Subcutaneous abdominal adipose tissue (tissue), 5 donors: ENCODE data around the gene RPS21.

Experiments
- H3K27ac ChIP-seq: one replicate; pipeline ENCODE4 v1.7.0; 2013; ENCODE audit warnings: low read depth, mild to moderate bottlenecking, inconsistent platforms, low read length, moderate library complexity
- H3K27me3 ChIP-seq, 5 donors: one replicate each; pipeline ENCODE4 v1.7.0; 2013; ENCODE audit warnings: low read length in 5 of 5, inconsistent platforms in 1 of 5; ENCODE audit not compliant: control insufficient read depth in 5 of 5, insufficient read depth in 4 of 5
- H3K36me3 ChIP-seq, 5 donors: one replicate each; pipeline ENCODE4 v1.7.0; 2013; ENCODE audit warnings: low read length in 5 of 5; ENCODE audit not compliant: control insufficient read depth in 5 of 5, insufficient read depth in 5 of 5
- H3K4me1 ChIP-seq, 5 donors: one replicate each; pipeline ENCODE4 v1.7.0; 2013; ENCODE audit warnings: low read length in 5 of 5, mild to moderate bottlenecking in 3 of 5, moderate library complexity in 1 of 5; ENCODE audit not compliant: control insufficient read depth in 5 of 5, insufficient read depth in 5 of 5
- H3K4me3 ChIP-seq, 5 donors: one replicate each; pipeline ENCODE4 v1.7.0; 2013; ENCODE audit warnings: low read length in 5 of 5, low read depth in 1 of 5
- H3K9ac ChIP-seq, 5 donors: one replicate each; pipeline ENCODE4 v1.7.0; 2013; ENCODE audit warnings: low read length in 5 of 5, mild to moderate bottlenecking in 4 of 5, moderate library complexity in 3 of 5
- H3K9me3 ChIP-seq, 5 donors: one replicate each; pipeline ENCODE4 v1.7.0; 2013; ENCODE audit warnings: low read length in 5 of 5; ENCODE audit not compliant: control insufficient read depth in 5 of 5
- donor health status: healthy.
- donor health status: healthy.
- donor health status: healthy.
- donor health status: healthy.
- donor health status: healthy.

RPS21 gene

DNA sequence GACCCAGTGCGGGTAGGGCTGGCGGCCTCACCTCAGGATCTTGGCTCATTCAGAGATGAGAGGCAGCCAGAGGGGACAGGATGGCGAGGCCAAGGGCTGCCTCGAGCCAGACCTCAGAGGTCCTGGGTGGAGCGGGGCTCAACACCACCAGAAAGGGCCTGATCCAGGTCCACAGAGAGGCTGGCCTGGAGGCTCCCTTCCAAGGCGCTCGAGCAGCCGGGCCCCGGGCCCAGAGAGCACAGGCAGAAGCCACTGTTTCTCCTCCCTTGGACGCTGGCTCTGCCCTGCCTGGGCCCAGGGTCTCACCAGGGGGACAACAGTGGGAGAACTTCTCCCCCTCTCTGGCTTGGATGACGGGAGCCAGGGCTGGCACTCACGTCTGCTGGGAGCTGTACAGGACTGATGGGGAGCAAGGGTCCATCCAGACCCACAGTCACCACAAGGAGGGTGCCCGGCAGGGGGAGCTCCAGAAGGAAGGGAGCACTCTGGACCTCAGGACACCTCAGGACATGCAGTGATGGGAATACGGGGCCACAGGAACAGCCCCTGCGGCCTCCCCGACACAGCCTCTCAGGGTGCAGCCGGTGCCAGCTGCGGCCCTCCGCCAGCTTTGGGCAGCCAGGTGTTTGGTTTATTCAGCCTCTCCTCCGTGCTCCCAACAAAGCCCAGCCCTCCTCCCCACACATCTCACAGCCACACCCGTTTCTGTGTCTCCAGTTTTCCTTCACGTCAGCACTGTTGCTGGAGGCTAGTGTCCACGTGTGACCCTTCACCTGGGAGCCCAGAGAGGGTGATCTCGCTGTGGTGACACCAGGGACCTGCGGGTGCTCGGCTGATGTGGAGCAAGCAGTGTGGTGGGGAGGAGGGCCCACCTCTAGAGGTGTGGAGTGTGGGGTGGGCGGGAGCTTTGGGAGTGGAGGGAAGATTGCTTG, 8.7 kb downstream of the RPS21 start:
- Histone ChIP-seq H3K36me3 (peaks cover 0 to 52% (median 33%) of the 10 kb centered on the region in 5 donors), H3K9me3 (no peaks in the 10 kb centered on the region), H3K27ac (no peak overlapping the region), H3K27me3 (no peaks in the 10 kb centered on the region), H3K9ac (no peak overlapping the region), H3K4me3 (no peak overlapping the region), H3K4me1 (no peaks in the 10 kb centered on the region)

DNA sequence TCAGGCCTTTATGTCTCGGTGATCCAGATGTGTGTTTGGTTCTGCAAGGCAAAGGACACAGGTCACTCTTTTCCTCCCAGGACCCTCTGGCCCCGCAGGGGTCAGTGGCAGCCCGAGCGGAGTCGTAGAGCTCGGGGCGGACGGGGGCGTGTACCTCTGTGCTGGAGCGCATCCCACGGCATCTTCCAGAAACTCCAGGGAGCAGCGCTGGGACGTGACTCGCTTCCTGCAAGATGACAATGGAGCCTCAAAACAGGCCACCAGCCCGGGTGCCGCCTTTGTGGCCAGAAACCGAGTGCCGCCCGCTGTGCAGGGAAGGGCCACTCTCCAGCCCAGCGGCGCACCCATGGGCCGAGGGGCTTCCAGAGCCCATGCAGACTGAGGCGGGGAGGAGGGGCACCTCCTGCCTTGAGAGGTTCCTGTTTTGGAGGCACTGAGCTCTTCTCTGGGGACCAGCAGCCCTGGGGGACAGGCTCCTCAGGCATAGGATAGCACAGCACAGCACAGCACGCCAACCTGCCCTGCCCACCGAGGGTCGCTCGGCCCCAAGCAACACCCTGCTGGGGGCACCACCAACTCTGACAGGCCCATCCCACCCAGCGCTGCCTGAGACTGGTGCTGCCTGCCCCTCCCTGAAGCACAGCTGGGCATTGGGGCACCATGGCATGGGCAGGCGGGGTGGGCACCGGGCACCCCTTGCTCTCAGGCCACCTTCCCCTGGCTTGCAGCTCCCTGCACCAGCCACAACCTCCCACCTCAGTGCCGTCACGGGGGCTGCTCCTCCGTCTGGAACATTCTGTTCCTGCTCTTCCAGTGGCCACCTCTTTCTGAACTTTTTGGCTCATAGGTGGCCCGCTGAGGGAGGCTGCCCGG, 9.7 kb downstream of the RPS21 start:
- H3K4me3 ChIP-seq = no peak overlapping the region
- peaks cover 0 to 42% (median 24%) of the 10 kb centered on the region in 5 donors for H3K36me3 ChIP-seq
- H3K27ac ChIP-seq = no peak overlapping the region

DNA sequence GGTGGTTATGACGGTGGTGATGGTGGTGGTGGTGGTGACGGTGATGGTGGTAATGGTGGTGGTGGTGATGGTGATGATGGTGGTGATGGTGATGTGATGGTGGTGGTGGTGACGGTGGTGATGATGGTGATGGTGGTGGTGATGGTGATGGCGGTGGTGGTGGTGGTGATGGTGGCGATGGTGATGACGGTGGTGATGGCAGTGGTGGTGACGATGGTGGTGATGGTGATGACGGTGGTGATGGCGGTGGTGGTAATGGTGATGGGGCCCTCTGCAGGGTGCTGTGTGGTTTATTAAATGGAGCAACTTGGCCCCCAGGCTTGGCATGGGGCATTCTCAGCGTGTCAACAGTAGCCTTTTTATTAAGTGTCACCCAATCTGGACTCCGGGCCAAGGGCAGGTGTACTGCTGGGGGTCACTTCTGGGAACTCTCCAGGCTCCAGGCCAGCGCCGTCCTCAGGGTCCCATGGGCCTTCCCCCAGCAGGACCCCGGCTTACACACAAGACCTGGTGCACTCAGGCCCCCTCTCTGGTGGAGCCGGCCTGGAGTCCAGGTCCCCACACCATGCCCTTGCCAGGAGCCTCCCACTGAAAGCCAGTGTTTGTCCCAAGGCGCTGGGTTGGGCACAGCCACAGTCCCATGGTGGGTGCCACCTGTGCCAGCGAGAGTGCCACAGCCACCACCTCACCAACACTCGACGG, 11.4 kb downstream of the RPS21 start:
- Histone ChIP-seq H3K36me3 (peaks cover 0 to 34% (median 14%) of the 10 kb centered on the region in 5 donors), H3K9ac (no peak overlapping the region), H3K27me3 (no peaks in the 10 kb centered on the region), H3K27ac (no peak overlapping the region), H3K4me1 (no peaks in the 10 kb centered on the region), H3K4me3 (no peak overlapping the region), H3K9me3 (no peaks in the 10 kb centered on the region)

More for the DNA sequence above, 9.7 kb downstream of the RPS21 start:
- Histone ChIP-seq H3K9ac (no peak overlapping the region), H3K27me3 (no peaks in the 10 kb centered on the region), H3K4me1 (no peaks in the 10 kb centered on the region), H3K9me3 (no peaks in the 10 kb centered on the region)

DNA sequence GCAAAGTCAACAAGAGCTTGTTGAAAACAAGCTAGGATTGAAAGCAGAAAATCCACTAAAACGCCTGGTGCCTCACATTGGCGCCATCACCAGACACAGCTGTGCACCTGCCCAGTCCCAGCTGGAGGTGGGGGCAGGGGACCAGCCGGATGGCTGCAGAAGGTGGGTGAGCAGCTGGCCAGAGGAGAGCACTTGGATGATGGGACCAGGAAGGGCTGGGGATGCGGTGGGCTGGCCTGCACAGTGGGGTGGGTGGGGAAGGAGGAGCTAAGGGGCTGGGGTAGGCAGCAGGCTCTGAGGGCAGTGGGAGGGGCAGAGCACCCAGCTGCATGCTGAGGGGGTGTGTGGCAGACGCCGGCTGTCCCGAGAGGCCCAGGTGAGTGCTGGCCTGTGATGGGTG, 13.1 kb downstream of the RPS21 start:
- Histone ChIP-seq H3K4me1 (peaks cover 0 to 2% (median 0%) of the 10 kb centered on the region in 5 donors), H3K9me3 (no peaks in the 10 kb centered on the region), H3K9ac (no peak overlapping the region), H3K27me3 (no peaks in the 10 kb centered on the region), H3K27ac (no peak overlapping the region), H3K4me3 (no peak overlapping the region), H3K36me3 (peaks cover 0 to 20% (median 2%) of the 10 kb centered on the region in 5 donors)

DNA sequence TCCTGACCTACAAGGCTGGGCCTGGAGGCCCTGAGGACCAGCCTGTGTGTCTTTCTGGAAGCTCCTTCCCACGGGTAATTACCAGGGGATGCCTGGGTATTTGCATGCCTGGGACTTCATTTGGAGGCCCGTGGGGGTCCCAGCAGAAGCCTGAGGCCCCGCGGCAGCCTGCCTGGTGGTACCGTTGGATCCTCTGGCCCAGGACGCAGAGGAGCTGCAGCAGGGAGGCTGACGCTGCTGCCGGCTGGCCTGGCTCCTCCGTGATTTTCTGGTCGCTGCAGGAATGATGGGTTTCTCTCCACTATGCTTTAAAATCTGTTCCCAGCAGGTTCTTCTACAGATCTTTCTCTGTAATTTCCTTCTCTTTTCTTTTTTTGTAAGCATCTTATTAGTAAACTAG, 13.6 kb downstream of the RPS21 start:
- H3K27me3 ChIP-seq = no peaks in the 10 kb centered on the region
- no peak overlapping the region for H3K4me3 ChIP-seq
- H3K9me3 ChIP-seq = no peaks in the 10 kb centered on the region
- H3K9ac ChIP-seq = no peak overlapping the region
- H3K27ac ChIP-seq = no peak overlapping the region
- peaks cover 0 to 20% (median 2%) of the 10 kb centered on the region in 5 donors for H3K36me3 ChIP-seq
- H3K4me1 ChIP-seq = peaks cover 0 to 7% (median 3%) of the 10 kb centered on the region in 5 donors

DNA sequence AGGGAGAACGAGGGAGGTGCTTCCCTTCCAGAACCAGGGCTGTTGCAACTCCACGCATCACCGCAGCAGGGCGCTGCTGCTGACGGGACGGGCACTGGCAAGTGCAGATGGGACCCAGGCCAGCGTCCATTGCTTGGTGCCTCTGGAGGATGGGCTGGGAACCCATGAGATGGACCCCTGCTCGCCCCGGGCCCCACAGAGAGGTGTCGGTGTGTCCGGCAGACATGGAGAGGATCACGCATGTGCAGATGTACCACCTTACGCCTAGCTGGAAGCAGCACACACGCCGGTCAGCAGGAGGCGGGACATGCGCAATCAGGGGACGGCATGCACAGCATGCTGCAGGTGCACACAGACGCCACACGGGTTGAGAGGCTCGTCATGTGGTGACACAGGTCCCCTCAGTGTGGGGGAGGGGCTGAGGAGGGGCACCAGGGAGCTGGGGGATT, 14.5 kb downstream of the RPS21 start:
- no peak overlapping the region for H3K27ac ChIP-seq
- no peaks in the 10 kb centered on the region for H3K27me3 ChIP-seq
- no peak overlapping the region for H3K4me3 ChIP-seq
- peaks cover 0 to 15% (median 0%) of the 10 kb centered on the region in 5 donors for H3K36me3 ChIP-seq
- peaks cover 0 to 15% (median 11%) of the 10 kb centered on the region in 5 donors for H3K4me1 ChIP-seq
- H3K9ac ChIP-seq = no peak overlapping the region
- no peaks in the 10 kb centered on the region for H3K9me3 ChIP-seq

DNA sequence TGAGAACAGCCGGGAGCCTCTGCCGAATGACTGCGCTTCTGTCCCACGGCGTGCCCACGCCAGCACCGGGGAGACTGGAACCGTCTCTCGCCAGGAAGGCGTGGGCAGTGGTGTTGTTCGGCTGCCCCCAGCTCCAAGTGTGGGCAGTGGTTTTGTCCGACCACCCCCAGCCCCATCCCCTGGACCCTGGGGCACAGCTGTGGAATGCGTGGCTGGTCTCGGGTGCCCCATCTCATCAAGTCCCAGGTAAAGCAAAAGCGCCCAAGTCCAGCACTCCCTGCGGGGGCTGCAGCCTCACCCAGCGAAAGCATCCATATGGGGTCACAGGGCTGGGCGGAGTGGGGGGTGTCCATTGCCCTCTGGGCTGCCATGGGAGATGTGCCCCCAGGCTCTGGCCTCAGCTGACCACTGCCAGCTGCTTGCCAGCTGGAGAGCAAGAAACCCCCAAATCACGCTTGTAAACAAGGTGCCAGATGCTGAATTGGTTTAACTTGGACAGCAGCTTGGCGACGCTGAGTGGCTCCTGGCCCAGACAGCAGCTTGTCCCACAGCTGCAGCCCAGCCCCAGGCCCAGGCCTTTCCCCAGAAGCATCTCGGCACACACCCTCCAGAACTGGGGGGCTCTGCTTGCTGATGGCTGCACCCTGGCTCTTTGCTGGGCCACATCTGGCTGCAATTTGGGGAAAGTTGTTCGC, 15.7 kb downstream of the RPS21 start:
- Histone ChIP-seq H3K9me3 (no peaks in the 10 kb centered on the region), H3K4me1 (peaks cover 0 to 22% (median 19%) of the 10 kb centered on the region in 5 donors), H3K27ac (no peak overlapping the region), H3K9ac (no peak overlapping the region), H3K36me3 (peaks cover 0 to 10% (median 0%) of the 10 kb centered on the region in 5 donors), H3K27me3 (no peaks in the 10 kb centered on the region), H3K4me3 (no peak overlapping the region)

DNA sequence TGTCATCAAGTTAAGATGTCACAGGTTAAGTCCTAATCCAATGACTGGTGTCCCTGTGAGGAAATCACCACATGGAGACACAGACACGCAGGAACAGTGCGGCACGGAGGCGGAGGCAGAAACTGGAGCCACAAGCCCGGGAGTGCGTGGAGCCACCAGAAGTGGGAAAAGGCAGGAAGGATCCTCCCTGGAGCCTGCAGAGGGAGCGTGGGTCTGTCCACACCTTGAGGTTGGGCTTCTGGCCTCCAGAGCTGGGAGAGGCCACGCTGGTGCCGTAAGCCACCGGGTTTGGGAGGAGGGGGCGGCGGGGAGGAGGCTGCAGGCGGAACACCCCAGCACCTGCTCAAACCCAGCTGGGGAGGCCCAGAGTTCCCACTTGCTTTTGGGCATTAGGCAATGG, 16.4 kb downstream of the RPS21 start:
- Histone ChIP-seq H3K27ac (no peak overlapping the region), H3K27me3 (peaks cover 0 to 3% (median 0%) of the 10 kb centered on the region in 5 donors), H3K9ac (no peak overlapping the region), H3K4me3 (no peak overlapping the region), H3K36me3 (peaks cover 0 to 8% (median 0%) of the 10 kb centered on the region in 5 donors), H3K9me3 (no peaks in the 10 kb centered on the region), H3K4me1 (peaks cover 0 to 27% (median 21%) of the 10 kb centered on the region in 5 donors)

DNA sequence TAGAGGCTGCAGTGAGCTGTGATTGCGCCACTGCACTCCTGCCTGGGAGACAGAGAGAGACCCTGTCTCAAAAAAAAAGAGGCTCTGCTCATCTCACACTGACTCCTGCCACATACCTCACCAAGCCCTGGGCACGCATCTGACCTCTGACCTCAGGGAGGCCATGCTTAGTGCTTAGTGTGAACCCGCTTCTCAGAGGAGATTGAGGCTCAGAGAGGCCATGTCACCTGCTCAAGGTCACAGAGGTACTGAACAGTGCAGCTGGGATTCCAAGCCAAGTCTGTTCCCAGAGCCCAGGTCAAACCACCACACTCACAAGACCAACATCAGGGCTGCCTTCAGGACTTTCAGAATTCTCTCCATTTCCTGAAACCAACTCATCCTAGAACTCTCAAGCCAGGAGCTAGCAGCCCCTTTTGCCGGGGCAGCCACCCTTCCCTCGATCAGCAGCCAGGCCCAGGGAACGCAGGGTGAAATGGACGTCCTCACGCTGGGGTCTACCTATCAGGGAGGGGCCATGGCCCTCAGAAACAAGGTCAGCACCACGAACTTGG, 17.3 kb downstream of the RPS21 start:
- peaks cover 0 to 27% (median 21%) of the 10 kb centered on the region in 5 donors for H3K4me1 ChIP-seq
- H3K27me3 ChIP-seq = peaks cover 0 to 7% (median 3%) of the 10 kb centered on the region in 5 donors
- no peak overlapping the region for H3K9ac ChIP-seq
- peaks cover 0 to 8% (median 0%) of the 10 kb centered on the region in 5 donors for H3K36me3 ChIP-seq
- no peak overlapping the region for H3K4me3 ChIP-seq
- no peak overlapping the region for H3K27ac ChIP-seq
- H3K9me3 ChIP-seq = no peaks in the 10 kb centered on the region
